HL-60 (cell line): ENCODE measurements around the gene MYBPC2.

Experiments used
- CTCF ChIP-seq: IDR thresholded peaks from one replicate; pipeline ENCODE4 v1.5.1; 2011; ENCODE audit warnings: low read length, control low read depth, inconsistent platforms; ENCODE audit not compliant: insufficient read depth
- GABPA ChIP-seq: IDR thresholded peaks from 2 replicates; pipeline ENCODE4 v1.6.1; 2012; ENCODE audit warnings: low read depth
- POLR2AphosphoS5 ChIP-seq: IDR thresholded peaks from 2 replicates; pipeline ENCODE4 v1.6.1; 2012; ENCODE audit warnings: low read depth
- REST ChIP-seq: IDR thresholded peaks from 2 replicates; pipeline ENCODE4 v1.6.1; 2012; ENCODE audit warnings: low read depth; ENCODE audit not compliant: insufficient replicate concordance

GRCh38 chr19:50488389-50489194, 55.9 kb downstream of the MYBPC2 start:
- TF ChIP-seq CTCF (no peak), POLR2AphosphoS5 (no peak), GABPA (no peak), REST (no peak)
